Measurements from ENCODE around the gene ANKRD36B.
"Not testable (repeated sequence)": the region's sequence is repeated elsewhere in the genome, so short reads cannot be mapped to it uniquely, and the experiment has no call there.

The ANKRD36B gene

DNA sequence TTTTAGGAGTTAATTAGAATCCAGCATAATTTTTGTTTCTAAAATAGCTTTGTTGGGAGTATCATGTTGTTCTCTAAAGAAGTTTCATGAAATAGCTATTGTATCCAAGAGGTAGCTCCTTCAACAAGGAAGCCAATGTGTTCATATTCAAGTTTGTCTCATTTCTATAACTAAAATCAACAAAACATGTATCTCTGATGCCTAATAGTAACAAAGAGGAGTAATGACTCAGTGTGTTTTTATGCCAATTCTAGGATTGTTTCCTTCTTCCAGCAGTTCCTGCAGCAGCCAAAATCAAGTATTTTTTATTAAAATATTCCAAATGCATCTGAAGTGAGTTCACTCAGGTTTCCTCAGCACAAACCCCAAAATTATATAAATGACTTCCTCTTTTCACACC, 41.1 kb downstream of the ANKRD36B start:
- DNase-seq: not testable (repeated sequence)

DNA sequence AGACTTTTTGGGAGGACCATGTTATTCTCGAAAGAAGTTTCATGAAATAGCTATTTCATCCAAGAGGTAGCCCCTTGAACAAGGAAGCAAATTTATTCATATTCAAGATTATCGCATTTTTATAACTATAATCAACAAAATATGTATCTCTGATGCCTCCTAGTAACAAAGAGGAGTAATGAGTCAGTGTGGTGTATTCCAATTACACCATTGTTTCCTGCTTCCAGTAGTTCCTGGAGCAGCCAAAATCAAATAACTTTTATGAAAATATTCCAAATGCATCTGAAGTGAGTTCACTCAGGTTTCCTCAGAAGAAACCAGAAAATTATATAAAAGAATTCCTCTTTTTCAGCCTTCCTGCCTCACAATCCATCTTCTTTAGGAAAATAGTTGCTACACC, 43.0 kb downstream of the ANKRD36B start:
- DNase-seq: no peak

DNA sequence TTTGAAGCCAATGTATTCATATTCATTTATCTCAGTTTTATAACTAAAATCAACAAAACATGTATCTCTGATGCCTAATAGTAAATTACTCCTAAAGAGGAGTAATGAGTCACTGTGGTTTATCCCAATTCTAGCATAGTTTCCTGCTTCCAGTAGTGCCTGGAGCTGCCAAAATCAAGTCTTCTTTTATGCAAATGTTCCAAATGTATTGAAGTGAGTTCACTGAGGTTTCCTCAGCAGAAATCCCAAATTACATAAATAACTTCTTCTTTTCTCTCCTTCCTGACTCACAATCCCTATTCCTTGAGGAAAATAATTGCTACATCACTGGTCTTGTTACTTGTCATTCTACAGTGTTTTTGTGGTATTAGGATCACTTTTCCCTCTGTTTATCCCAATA, 44.8 kb downstream of the ANKRD36B start:
- DNase-seq: not testable (repeated sequence)

DNA sequence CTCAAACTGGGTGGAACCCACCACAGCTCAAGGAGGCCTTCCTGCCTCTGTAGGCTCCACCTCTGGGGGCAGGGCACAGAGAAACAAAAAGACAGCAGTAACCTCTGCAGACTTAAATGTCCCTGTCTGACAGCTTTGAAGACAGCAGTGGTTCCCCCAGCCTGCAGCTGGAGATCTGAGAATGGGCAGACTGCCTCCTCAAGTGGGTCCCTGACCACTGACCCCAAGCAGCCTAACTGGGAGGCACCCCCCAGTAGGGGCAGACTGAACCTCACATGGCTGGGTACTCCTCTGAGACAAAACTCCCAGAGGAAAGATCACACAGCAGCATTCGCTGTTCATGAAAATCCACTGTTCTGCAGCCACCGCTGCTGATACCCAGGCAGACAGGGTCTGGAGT, 63.8 kb downstream of the ANKRD36B start:
- not testable (repeated sequence) for DNase-seq

DNA sequence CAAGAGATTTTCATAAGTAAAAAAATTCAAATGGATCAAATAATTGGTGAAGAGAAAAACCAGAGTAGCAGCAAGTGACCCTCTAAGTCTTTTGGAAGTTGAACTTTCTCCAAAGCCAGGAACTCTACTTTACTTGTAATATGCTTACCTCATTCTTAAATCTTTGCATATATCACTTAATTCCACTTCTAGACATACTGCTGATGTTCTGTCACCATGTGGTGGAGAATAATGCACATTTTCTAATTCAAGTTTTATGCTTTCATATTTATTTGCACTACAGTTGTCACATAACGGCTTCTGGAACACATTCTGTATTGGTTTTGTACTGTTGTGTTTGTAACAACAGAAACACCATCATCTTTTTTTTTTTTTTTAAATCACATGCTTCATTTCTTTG, 65.9 kb downstream of the ANKRD36B start:
- not testable (repeated sequence) for DNase-seq

DNA sequence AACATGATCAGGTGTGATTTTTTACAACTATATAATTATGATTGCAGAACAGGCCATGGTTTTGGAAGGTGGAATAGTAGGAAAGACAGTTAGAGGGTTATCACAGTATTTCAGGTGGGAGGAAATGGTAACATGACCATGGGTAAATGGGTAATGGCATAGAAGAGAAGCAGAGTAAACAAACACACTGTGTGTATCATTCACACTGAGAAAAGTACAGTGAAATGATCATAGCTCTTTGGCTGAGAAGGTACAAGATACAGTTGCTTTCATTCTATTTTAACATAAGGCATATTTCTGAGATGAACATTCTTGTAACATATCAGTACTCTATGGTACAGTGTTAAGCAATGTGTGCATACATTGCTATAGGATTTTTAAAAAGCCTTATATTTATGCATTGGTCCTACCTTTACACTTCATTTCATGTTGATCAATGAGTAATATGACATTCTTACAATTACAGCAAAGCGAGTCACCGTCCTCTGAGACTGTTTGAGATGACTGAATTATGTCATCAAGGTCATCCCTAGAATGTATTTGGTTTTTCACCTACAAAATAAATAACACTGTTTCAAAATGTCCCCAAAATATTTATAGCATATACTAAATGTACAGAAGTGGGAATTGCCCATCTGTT, 66.6 kb downstream of the ANKRD36B start:
- not testable (repeated sequence) for DNase-seq

DNA sequence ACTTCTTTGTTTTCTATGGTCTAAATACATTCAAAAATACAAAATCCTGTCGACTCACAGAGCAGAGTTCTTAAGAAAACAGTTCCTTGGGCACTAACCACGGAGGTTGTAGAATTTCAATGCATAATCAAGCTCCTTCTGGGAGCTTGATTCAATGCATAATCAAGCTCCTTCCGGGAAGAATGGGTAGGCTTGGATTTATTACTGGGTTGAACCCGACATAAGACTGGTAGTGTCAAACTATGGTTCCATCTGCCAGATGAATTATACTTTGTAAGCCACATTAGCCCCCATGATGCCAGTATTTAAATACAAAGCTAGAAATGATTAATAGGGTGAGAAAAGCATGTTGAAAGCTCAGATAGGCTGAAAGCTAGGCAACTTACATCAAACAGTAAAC, 94.0 kb downstream of the ANKRD36B start:
- DNase-seq: not testable (repeated sequence)

DNA sequence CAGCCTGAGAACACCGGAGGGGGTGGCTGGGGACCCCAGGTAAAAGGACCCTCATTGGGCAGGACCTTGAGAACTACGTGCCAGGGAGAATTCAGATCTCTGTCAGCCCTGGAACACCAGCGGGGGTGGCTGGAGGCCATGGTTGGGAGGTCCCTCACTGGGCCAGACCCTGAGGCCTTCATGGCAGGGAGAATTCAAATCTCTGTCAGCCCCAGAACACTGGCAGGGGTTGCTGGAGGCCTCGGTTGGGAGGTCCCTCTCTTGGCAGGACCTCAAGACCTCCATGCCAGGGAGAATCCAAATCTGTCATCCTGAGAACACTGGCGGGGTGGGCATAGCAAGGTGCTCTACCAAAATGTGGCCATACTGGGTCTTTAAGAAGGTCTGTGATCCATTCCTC, 99.5 kb downstream of the ANKRD36B start:
- DNase-seq: not testable (repeated sequence)
